ENCODE data around the gene ANKRD13B.

DNA sequence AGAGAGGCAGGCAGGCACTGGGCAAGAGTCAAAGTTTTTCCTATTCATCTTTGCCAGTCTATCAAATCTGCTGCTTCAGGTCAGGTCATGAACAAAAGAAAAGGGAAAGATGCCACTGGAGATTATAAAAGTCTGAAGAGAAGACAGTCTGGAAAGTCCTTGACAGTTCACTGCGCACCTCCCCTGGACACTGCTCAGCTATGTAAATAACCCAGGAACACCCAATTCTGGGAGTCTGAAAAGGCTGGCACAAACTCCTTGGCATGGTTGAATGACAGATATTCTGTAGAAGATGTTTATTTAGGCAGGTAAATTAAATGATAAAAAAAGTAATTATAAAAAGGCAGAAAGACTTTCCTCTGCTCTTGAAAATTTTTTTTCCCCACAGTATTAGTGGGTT is 35.0 kb downstream of the ANKRD13B start:
- TF ChIP-seq, protein P1, sequence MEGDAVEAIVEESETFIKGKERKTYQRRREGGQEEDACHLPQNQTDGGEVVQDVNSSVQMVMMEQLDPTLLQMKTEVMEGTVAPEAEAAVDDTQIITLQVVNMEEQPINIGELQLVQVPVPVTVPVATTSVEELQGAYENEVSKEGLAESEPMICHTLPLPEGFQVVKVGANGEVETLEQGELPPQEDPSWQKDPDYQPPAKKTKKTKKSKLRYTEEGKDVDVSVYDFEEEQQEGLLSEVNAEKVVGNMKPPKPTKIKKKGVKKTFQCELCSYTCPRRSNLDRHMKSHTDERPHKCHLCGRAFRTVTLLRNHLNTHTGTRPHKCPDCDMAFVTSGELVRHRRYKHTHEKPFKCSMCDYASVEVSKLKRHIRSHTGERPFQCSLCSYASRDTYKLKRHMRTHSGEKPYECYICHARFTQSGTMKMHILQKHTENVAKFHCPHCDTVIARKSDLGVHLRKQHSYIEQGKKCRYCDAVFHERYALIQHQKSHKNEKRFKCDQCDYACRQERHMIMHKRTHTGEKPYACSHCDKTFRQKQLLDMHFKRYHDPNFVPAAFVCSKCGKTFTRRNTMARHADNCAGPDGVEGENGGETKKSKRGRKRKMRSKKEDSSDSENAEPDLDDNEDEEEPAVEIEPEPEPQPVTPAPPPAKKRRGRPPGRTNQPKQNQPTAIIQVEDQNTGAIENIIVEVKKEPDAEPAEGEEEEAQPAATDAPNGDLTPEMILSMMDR (IDR thresholded peaks at IDR 0.05), result no peak
- TF ChIP-seq EZH2phosphoT487 (IDR thresholded peaks at IDR 0.05), result no peak
